Jurkat, Clone E6-1 (cell line): ENCODE measurements around the gene MGST2. TPM values are rescaled to one million over a fixed set of nuclear protein-coding genes. Genes with fewer than 3 reads are reported as not detected.
"Not testable (repeated sequence)": the region's sequence is repeated elsewhere in the genome, so short reads cannot be mapped to it uniquely, and the experiment has no call there.

Experiments
- DNase-seq: peaks from one replicate; pipeline ENCODE4 v3.0.0-alpha.2; 2011; ENCODE audit warnings: low read depth, low spot score
- H3K4me3 ChIP-seq: 2 replicates; pipeline ENCODE4 v1.5.1; 2011; ENCODE audit warnings: mild to moderate bottlenecking, low read length, control low read depth, moderate library complexity
- polyA plus RNA-seq: library from polyadenylated mRNA; unstranded; fragments of >200 nt; gene quantifications from one replicate; pipeline ENCODE4 v1.2.1, GENCODE V29; 2012; ENCODE audit warnings: missing spikeins; ENCODE audit not compliant: insufficient read length, insufficient read depth

MGST2 gene
- polyA plus RNA-seq = not detected

DNA sequence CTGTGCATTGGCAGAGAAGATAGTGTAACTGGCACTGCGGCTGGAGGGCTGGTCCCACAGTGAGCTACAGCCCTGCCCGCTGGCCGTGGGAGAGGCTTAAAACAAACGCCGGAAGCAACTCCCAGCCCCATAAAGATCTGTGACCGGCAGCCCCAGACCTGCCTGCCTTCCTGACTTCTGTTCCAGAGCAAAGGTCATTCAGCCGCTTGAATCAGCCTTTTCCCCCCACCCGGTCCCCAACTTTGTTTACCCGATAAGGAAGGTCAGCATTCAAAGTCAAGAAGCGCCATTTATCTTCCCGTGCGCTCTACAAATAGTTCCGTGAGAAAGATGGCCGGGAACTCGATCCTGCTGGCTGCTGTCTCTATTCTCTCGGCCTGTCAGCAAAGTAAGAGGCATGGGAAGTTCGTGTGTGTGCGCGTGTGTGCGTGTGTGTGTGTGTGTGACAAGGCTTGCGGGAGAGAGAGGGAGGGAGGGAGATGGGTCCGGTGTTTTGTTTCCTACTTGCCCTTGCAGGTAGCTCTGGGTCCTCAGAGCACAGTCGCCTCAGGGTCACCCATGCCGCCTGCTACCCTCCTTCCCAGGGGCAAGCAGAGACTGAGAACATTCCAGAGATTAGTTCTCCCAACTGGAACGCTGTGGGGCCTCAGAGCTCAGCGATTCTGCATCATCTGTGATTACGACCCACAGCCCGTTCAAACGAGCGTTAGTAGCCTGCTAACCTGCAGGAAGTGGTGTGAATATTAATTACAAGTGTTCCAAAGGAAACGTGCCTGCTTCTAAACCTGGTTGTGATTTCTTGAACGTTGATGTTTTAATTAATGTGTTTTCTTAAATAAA is at the start of gene MGST2:
Gene MGST2, plus strand, starts transcription at position 130 of the 840 bp plus-strand sequence. Its CDS starts 201 bp downstream, at position 331.
- H3K4me3 ChIP-seq = no peak within 1 kb of the TSS
- DNase-seq = peak; percentile 16

GRCh38 chr4:139617702-139618490 is 47.7 kb upstream of the MGST2 start:
- no peak overlapping the region for H3K4me3 ChIP-seq
- no peak for DNase-seq

- peak; percentile 51 for DNase-seq
- no peak overlapping the region for H3K4me3 ChIP-seq
Observed at GRCh38 chr4:139619644-139620043, 46.0 kb upstream of the MGST2 start.

GRCh38 chr4:139622901-139623381 is 42.7 kb upstream of the MGST2 start:
- DNase-seq = no peak
- no peak overlapping the region for H3K4me3 ChIP-seq

GRCh38 chr4:139624441-139625092 is 41.1 kb upstream of the MGST2 start:
- no peak for DNase-seq
- H3K4me3 ChIP-seq = no peak overlapping the region

DNA sequence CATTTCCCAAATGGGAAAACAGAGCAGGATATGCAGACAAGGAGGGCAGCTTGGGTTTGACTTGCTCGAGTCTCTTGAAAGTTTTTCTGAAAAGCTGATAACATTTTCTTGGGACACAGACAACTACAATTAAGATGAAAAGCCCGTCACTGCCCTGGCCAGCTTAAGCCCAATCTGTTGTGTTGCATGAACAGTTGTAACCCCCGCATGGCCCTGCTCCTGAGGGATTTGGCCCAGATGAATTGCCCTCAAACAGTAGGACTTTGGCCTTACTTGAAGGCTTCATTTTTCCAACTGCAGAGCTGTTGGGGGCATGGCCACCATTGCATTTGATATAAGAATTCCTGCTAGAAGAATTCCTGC is 40.5 kb upstream of the MGST2 start:
- H3K4me3 ChIP-seq = no peak overlapping the region
- no peak for DNase-seq

DNA sequence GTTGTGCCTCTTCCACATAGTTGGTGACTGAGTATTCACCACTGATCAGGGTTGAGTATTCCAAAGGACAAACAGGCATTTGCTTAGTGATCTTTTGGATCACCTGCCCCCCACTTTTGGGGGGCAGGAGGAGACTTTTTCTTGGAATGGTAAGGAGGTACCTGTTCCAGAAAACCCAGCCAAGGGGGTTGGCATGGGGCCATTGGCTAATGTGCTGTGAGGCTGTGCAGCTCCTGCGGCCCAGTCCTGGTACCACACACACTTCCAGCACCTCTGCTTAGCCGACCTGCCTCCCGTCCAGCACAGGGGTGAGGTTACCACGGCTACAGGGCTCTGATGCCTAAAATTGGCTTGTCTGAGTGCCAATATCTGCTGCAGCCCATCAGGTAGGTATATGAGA is 40.1 kb upstream of the MGST2 start:
- no peak for DNase-seq
- no peak overlapping the region for H3K4me3 ChIP-seq

- no peak for DNase-seq
Observed at GRCh38 chr4:139628184-139629012, 37.2 kb upstream of the MGST2 start.

GRCh38 chr4:139629436-139630125 is 36.0 kb upstream of the MGST2 start:
- no peak for DNase-seq
- H3K4me3 ChIP-seq = no peak overlapping the region

More at GRCh38 chr4:139628184-139629012, 37.2 kb upstream of the MGST2 start:
- H3K4me3 ChIP-seq = no peak overlapping the region

- H3K4me3 ChIP-seq = no peak overlapping the region
- DNase-seq = no peak
Observed at GRCh38 chr4:139630126-139630495, 35.5 kb upstream of the MGST2 start.

DNA sequence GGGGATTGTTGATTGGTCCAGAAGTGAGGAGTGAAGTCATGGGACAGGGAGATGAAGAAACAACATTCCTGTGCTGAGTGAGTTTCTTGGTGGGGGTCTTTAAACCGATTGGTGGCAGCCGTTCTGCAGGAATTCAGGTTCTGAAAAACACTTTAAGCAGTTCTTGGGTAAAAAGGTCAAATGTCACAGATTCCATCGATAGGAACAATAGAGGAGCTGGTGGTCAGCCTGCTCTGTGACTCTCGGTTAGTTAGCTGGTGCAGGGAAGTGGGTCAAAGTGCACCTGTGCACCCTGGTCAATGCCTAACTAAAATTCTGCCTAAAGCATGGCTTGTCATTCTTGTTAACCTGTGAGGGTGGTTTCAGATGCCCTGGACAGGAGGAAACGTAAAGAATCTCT is 34.6 kb upstream of the MGST2 start:
- DNase-seq = no peak
- no peak overlapping the region for H3K4me3 ChIP-seq

GRCh38 chr4:139631791-139632190 is 33.8 kb upstream of the MGST2 start:
- DNase-seq = no peak
- no peak overlapping the region for H3K4me3 ChIP-seq

DNA sequence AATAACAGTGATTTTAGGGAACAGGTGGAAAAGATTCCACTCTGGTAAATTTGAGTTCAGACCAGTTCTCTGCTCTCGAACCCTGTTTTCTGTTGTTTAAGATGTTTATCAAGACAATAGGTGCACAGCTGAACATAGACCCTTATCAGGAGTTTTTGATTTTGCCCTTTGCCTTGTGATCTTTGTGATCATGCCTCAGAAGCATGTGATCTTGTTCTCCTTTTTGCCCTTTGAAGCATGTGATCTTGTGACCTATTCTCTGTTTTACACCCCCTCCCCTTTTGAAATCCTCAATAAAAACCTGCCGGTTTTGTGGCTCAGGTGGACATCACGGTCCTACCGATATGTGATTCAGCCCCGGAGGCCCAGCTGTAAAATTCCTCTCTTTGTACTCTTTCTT is 32.9 kb upstream of the MGST2 start:
- not testable (repeated sequence) for DNase-seq, H3K4me3 ChIP-seq

- H3K4me3 ChIP-seq = no peak overlapping the region
- no peak for DNase-seq
Observed at GRCh38 chr4:139633195-139633594, 32.4 kb upstream of the MGST2 start.

DNA sequence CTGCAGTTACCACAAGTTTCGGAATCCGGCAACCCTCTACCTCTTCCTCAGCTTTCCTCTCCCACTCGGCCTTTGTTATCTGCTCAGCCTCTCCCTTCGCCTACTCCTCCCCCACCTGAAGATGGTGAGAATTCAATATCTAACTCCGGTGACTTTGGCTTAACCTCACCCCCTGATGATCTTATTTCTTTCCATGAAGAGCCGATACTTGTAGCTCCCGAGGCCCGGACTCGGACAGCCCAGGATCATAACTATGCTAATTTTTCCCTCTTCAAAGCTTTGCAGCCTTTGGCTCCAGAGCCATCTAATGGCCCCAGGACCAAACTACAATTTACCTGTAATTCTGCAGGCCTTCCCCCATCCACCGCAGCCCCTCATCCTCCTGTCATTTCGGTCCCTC is 32.0 kb upstream of the MGST2 start:
- H3K4me3 ChIP-seq = no peak overlapping the region
- DNase-seq = no peak

DNA sequence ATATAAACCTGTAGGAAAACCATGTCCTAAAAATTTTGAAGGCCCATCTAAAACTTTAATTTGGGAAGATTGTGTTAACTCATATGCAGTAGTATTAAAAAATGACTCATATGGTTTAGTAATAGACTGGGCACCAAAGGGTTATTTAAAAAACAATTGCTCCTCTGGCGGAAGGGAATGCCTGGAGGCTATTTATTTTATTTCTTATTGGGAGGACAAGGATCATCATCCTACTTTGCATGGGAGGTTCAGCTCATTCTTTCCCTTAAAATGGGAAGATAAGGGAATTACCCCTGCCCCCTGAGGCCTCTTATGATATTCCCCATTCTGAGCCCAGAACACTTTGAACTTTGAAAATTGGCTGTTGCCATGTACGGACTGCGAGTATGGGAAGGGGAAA is 29.7 kb upstream of the MGST2 start:
- no peak overlapping the region for H3K4me3 ChIP-seq
- DNase-seq = no peak

- DNase-seq, H3K4me3 ChIP-seq: not testable (repeated sequence)
Observed at GRCh38 chr4:139638306-139638705, 27.3 kb upstream of the MGST2 start.

- no peak for DNase-seq
- no peak overlapping the region for H3K4me3 ChIP-seq
Observed at GRCh38 chr4:139639654-139640053, 26.0 kb upstream of the MGST2 start.
